ENCODE measurements around the gene INPP4A.

INPP4A gene

DNA sequence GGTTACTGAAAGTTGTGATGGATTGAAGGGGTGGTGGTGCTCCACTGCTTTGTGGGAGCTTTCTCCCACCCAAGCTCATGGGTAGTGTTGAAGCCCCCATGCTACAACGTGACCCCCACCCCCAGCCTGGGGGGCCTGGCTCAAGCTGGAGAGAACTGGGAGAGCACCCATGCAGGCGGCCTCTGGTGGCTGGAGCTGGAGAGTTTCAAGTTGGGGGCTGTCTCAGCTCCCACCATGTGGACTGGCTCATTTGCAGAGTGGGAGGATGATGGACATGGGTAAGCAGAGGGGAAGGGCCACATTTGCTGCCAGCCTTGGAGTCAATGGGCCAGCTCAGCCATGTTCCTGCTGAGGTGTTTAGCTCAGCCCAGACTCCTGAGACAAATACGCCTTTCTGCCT lies 62.8 kb downstream of the INPP4A start:
- Histone ChIP-seq H3K9me3 (no peaks in the 10 kb centered on the region), H3K27me3 (no peaks in the 10 kb centered on the region), H3K4me3 (ENCODE audit: low read depth in 1 of 2, low read length in 1 of 2) (no peak overlapping the region), H3K36me3 (no peaks in the 10 kb centered on the region), H3K4me1 (ENCODE audit: control insufficient read depth in 1 of 2, insufficient read depth in 1 of 2, low read depth in 1 of 2, low read length in 1 of 2) (peaks cover 81 to 85% of the 10 kb centered on the region in 2 experiments), H3K27ac (peak overlapping the region; percentile 95)
- TF ChIP-seq, protein P1, sequence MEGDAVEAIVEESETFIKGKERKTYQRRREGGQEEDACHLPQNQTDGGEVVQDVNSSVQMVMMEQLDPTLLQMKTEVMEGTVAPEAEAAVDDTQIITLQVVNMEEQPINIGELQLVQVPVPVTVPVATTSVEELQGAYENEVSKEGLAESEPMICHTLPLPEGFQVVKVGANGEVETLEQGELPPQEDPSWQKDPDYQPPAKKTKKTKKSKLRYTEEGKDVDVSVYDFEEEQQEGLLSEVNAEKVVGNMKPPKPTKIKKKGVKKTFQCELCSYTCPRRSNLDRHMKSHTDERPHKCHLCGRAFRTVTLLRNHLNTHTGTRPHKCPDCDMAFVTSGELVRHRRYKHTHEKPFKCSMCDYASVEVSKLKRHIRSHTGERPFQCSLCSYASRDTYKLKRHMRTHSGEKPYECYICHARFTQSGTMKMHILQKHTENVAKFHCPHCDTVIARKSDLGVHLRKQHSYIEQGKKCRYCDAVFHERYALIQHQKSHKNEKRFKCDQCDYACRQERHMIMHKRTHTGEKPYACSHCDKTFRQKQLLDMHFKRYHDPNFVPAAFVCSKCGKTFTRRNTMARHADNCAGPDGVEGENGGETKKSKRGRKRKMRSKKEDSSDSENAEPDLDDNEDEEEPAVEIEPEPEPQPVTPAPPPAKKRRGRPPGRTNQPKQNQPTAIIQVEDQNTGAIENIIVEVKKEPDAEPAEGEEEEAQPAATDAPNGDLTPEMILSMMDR (IDR thresholded peaks at IDR 0.05): no peak

DNA sequence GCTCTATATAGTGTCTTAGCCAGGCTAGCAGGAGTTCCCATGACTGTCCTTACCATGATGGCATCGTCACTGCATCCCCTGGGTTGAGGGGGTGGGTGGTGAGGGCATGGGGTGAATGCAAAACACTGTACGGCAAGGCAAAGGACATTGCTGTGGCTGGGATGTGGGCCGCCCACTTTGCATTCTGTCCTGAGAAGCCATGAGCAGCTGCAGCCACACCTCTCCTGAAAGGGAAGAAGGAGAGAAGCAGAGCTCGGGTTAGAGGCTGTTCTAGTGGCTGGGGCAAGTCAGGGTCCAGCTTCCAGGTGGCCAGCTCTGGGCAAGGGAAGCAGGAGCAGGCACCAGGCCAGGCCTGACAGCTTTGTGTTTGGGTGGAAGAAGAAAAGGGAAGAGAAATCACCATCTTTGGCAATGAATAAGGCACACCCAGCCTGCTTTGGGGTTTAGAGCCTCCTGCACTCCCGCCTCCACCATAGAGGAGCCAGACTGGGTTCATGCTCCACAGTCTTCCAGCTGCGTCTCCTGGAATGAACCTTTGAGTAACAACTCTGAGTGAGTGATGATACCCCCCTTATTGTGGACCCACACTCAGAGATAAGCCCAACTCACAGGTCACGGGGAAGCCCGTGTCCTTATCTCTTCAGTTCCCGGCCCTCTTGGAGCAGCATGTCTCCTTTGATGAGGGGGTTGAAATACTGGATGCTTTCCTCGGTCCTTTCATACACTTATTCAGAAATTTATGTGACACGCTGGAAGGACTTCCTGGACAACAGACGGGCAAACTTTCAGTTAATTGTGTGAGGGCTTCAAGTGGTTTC lies 63.4 kb downstream of the INPP4A start:
- peaks cover 78 to 81% of the 10 kb centered on the region in 2 experiments for H3K4me1 ChIP-seq (ENCODE audit: control insufficient read depth in 1 of 2, insufficient read depth in 1 of 2, low read depth in 1 of 2, low read length in 1 of 2)

DNA sequence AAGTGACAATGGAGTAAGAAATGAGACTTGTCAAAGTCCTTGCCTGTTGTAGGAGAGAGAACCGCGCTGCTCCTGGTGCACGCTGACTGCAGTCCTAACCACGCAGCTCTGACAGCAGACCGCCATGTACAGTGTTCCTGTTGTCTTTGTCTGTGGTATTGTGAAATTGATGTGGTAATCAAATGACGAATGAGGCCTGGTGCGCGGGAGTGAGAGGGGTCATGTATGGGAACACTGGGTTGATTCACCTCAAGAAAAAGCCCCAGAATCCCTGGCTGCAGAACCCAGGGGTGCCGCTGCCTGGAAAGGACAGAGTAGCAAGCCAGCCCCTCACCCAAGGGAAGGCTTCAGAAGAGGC lies 64.0 kb downstream of the INPP4A start:
- peak overlapping the region; percentile 38 to 55 for H3K4me3 ChIP-seq (ENCODE audit: low read depth in 1 of 2, low read length in 1 of 2)
- no peaks in the 10 kb centered on the region for H3K9me3 ChIP-seq
- no peaks in the 10 kb centered on the region for H3K36me3 ChIP-seq
- H3K4me1 ChIP-seq (ENCODE audit: control insufficient read depth in 1 of 2, insufficient read depth in 1 of 2, low read depth in 1 of 2, low read length in 1 of 2): peaks cover 72 to 75% of the 10 kb centered on the region in 2 experiments
- TF ChIP-seq, protein P1 (IDR thresholded peaks at IDR 0.05): peak; percentile 47
- peak overlapping the region; percentile 95 for H3K27ac ChIP-seq
- no peaks in the 10 kb centered on the region for H3K27me3 ChIP-seq

More for the DNA sequence above, 63.4 kb downstream of the INPP4A start:
- TF ChIP-seq, protein P1 (IDR thresholded peaks at IDR 0.05): no peak
- Histone ChIP-seq H3K27me3 (no peaks in the 10 kb centered on the region), H3K27ac (peak overlapping the region; percentile 95), H3K4me3 (ENCODE audit: low read depth in 1 of 2, low read length in 1 of 2) (peak overlapping the region; percentile 38 to 55), H3K9me3 (no peaks in the 10 kb centered on the region), H3K36me3 (no peaks in the 10 kb centered on the region)

DNA sequence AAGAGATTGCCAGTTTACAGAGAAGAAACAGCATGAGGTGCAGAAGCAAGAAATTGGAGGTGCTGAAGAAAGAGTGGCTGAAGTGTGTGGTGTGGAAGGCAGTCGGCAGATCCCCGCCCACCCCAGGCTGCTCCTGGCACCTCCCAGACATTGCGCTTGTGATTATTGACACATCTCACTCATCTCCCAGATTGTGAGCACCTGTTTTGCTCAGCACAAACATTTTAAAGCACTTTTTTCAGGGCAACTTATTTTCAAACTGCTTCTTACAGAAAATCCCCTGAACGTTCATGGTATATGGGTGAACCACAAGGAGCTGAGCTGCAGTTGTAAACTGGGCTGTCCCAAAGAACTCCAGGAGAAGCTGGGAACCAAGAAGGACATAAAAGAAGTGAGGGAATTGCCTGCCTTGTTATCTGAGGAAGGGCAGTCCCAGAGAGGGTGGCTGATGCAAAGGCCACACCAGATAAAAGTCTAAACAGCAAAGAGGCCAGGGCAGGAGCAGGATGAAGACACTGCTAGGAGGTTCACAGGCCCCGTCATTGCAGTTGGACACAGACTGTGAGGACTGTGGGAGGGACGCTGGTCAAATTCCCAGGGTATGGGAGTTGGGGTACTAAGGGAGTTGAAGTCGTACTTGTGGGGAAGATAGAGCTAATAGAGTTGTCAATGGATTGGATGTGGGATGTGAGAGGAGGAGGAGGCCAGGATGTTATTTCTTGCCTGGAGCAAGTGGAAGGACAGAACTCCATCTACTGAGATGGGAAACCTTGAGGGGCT lies 65.1 kb downstream of the INPP4A start:
- H3K4me1 ChIP-seq (ENCODE audit: control insufficient read depth in 1 of 2, insufficient read depth in 1 of 2, low read depth in 1 of 2, low read length in 1 of 2): peaks cover 64 to 69% of the 10 kb centered on the region in 2 experiments

DNA sequence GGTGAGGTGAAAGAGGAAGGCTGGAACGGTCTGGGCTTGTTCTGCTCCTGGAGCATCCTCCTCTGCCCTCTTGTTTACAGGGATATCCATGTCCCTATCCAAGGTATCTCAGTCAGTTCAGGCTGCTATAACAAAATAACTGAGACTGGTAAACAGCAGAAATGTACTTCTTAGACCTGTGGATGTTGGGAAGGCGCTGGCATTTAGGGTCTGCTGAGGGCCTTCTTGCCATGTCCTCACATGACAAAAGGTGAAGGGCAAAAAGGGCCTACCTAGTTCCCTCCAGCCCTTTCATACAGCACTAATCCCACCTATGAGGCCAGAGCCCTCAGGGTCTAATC lies 65.6 kb downstream of the INPP4A start:
- no peaks in the 10 kb centered on the region for H3K27me3 ChIP-seq
- TF ChIP-seq, protein P1 (IDR thresholded peaks at IDR 0.05): no peak
- H3K4me3 ChIP-seq (ENCODE audit: low read depth in 1 of 2, low read length in 1 of 2): no peak overlapping the region
- H3K9me3 ChIP-seq: no peaks in the 10 kb centered on the region
- H3K27ac ChIP-seq: peak overlapping the region; percentile 95
- H3K36me3 ChIP-seq: no peaks in the 10 kb centered on the region
- H3K4me1 ChIP-seq (ENCODE audit: control insufficient read depth in 1 of 2, insufficient read depth in 1 of 2, low read depth in 1 of 2, low read length in 1 of 2): peaks cover 64 to 69% of the 10 kb centered on the region in 2 experiments

More for the DNA sequence above, 65.1 kb downstream of the INPP4A start:
- TF ChIP-seq, protein P1 (IDR thresholded peaks at IDR 0.05): no peak
- no peaks in the 10 kb centered on the region for H3K9me3 ChIP-seq
- H3K36me3 ChIP-seq: no peaks in the 10 kb centered on the region
- peak overlapping the region; percentile 95 for H3K27ac ChIP-seq
- H3K27me3 ChIP-seq: no peaks in the 10 kb centered on the region
- peak overlapping the region in 1 of 2 experiments; percentile 55 for H3K4me3 ChIP-seq (ENCODE audit: low read depth in 1 of 2, low read length in 1 of 2)

All from neutrophil (primary cell).